ENCODE measurements around the gene ZNF780A. TPM values are rescaled to one million over a fixed set of nuclear protein-coding genes. Genes with fewer than 3 reads are reported as not detected.
A peak's percentile ranks its signal among the peaks of the same experiment; 100 is the strongest.

The ZNF780A gene
- total and polyA plus RNA-seq, 2 of the 13 experiments (the other 11 are each of a cell fraction or from before 2014, with no cell fraction given), result 13.5 to 22.7 TPM

- TF ChIP-seq NCOA1 (CRISPR knock-in tag; IDR thresholded peaks at IDR 0.05) (no peak), ZHX2 (IDR thresholded peaks at IDR 0.05; ENCODE audit: low read depth) (peak; percentile 93), ZHX2 (CRISPR knock-in tag; IDR thresholded peaks at IDR 0.05; ENCODE audit: borderline replicate concordance) (no peak), ZBTB21 (CRISPR knock-in tag; IDR thresholded peaks at IDR 0.05) (peak; percentile 96), PPARG (CRISPR knock-in tag; conservative IDR thresholded peaks at IDR 0.05) (peak; percentile 64; the same call in 1 of the 2 replicates), KDM5A (IDR thresholded peaks at IDR 0.05; ENCODE audit: borderline replicate concordance, low read length) (peak; percentile 46; the same call in 1 of the 2 replicates), HNF4A (CRISPR knock-in tag; IDR thresholded peaks at IDR 0.05) (peak; percentile 69), ZNF333 (CRISPR knock-in tag; IDR thresholded peaks at IDR 0.05; ENCODE audit: borderline replicate concordance) (peak; percentile 87; the same call in 1 of the 2 replicates), ZBTB20 (CRISPR knock-in tag; IDR thresholded peaks at IDR 0.05; ENCODE audit: borderline replicate concordance, low read depth) (peak; percentile 60; the same call in 1 of the 2 replicates), GATAD1 (CRISPR knock-in tag; IDR thresholded peaks at IDR 0.05) (peak; percentile 83), MED1 (CRISPR knock-in tag; IDR thresholded peaks at IDR 0.05) (peak; percentile 59; the same call in 1 of the 2 replicates), NFRKB (IDR thresholded peaks at IDR 0.05) (no peak), TFDP1 (CRISPR knock-in tag; IDR thresholded peaks at IDR 0.05; ENCODE audit: borderline replicate concordance) (0 out of 2 replicates have a peak, but pooled peaks have one; percentile 30), RBFOX2 (IDR thresholded peaks at IDR 0.05; ENCODE audit: low read depth, low read length) (peak; percentile 71), ZGPAT (CRISPR knock-in tag; IDR thresholded peaks at IDR 0.05) (peak; percentile 82), KLF6 (CRISPR knock-in tag; IDR thresholded peaks at IDR 0.05) (0 out of 2 replicates have a peak, but pooled peaks have one; percentile 25), ZNF776 (CRISPR knock-in tag; IDR thresholded peaks at IDR 0.05) (peak; percentile 45; the same call in 1 of the 2 replicates), ZNF639 (CRISPR knock-in tag; conservative IDR thresholded peaks at IDR 0.05) (0 out of 2 replicates have a peak, but pooled peaks have one; percentile 57), ASH2L (IDR thresholded peaks at IDR 0.05; ENCODE audit: insufficient read length, low read depth, low read length) (peak; percentile 87)
Observed at GRCh38 chr19:40090241-40091204, at the start of gene ZNF780A (continued).
